ENCODE measurements around the gene EFNB2.

Gene EFNB2

DNA sequence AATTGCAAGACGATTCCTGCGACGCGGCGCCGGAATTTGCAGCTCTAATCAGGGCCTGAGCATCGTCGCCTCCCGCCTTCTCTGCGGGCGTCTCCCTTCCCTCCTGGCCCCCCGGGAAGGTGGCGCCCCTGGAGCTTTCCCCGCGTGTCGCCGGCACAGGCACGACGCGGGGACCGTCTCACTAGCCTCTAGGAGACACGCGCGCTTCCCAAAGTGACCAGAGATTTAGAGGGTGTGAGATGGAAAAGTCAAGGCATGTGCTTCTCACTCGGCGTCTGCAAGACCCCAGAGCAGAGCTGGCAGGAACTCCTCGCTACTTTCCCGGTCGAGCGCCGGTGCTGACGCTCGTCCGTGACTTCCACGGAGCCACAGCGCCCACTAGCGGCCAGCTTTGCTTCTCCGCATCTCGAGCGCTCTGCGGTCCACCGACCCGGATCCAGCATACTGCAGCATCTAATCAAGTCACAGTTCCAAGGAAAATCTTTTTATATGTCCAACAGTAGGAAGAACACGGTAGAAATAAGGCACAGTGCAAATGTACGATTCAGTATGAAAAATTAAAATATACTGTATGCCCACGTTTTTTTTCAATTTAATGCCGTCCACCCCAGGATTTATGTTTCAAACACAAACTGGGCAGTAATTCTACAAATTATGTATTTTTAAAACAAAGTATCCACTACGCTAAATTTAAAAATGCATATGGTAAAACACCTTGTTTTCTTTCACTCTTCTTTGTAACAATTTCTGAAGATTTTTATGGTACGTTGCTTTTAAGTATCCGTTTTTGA lies 977 bp upstream of the EFNB2 start (continued):
- TF ChIP-seq ZNF433 (tag by site-specific recombination; IDR thresholded peaks at IDR 0.05; ENCODE audit: low read depth) (no peak), ZNF670 (tag by site-specific recombination; IDR thresholded peaks at IDR 0.05; ENCODE audit: low read depth) (no peak), ZNF629 (tag by site-specific recombination; IDR thresholded peaks at IDR 0.05) (no peak; the same call in 1 of the 2 replicates), KLF9 (tag by site-specific recombination; IDR thresholded peaks at IDR 0.05; ENCODE audit: low read depth) (no peak), ZNF791 (tag by site-specific recombination; IDR thresholded peaks at IDR 0.05) (no peak), ZNF747 (tag by site-specific recombination; IDR thresholded peaks at IDR 0.05) (no peak), ZFP37 (tag by site-specific recombination; IDR thresholded peaks at IDR 0.05) (peak; percentile 68; the same call in 1 of the 2 replicates), ZNF350 (tag by site-specific recombination; IDR thresholded peaks at IDR 0.05) (no peak), ZNF624 (tag by site-specific recombination; IDR thresholded peaks at IDR 0.05) (no peak), ZNF169 (tag by site-specific recombination; IDR thresholded peaks at IDR 0.05) (no peak), BCL11B (tag by site-specific recombination; IDR thresholded peaks at IDR 0.05; ENCODE audit: low read depth) (no peak), ZNF23 (tag by site-specific recombination; IDR thresholded peaks at IDR 0.05; ENCODE audit: borderline replicate concordance) (no peak), ZBTB44 (tag by site-specific recombination; IDR thresholded peaks at IDR 0.05) (no peak), ZNF558 (tag by site-specific recombination; IDR thresholded peaks at IDR 0.05) (no peak), ZNF571 (tag by site-specific recombination; IDR thresholded peaks at IDR 0.05) (no peak), OVOL3 (tag by site-specific recombination; IDR thresholded peaks at IDR 0.05) (no peak), ZNF26 (tag by site-specific recombination; IDR thresholded peaks at IDR 0.05) (no peak), ZNF510 (tag by site-specific recombination; IDR thresholded peaks at IDR 0.05; ENCODE audit: insufficient replicate concordance) (no peak), ZNF677 (tag by site-specific recombination; IDR thresholded peaks at IDR 0.05) (no peak), INSM2 (tag by site-specific recombination; IDR thresholded peaks at IDR 0.05) (no peak), ZNF274 (IDR thresholded peaks at IDR 0.05; ENCODE audit: low read length) (no peak), ZNF274 (tag by site-specific recombination; IDR thresholded peaks at IDR 0.05; ENCODE audit: borderline replicate concordance) (no peak), ZNF561 (tag by site-specific recombination; IDR thresholded peaks at IDR 0.05; ENCODE audit: borderline replicate concordance) (0 out of 2 replicates have a peak, but pooled peaks have one; percentile 29), PRDM6 (tag by site-specific recombination; IDR thresholded peaks at IDR 0.05) (no peak)
- TF ChIP-seq, protein P1, sequence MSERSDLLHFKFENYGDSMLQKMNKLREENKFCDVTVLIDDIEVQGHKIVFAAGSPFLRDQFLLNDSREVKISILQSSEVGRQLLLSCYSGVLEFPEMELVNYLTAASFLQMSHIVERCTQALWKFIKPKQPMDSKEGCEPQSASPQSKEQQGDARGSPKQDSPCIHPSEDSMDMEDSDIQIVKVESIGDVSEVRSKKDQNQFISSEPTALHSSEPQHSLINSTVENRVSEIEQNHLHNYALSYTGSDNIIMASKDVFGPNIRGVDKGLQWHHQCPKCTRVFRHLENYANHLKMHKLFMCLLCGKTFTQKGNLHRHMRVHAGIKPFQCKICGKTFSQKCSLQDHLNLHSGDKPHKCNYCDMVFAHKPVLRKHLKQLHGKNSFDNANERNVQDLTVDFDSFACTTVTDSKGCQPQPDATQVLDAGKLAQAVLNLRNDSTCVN (tag by site-specific recombination; optimal IDR thresholded peaks at IDR 0.05), result peak; percentile 81
- TF ChIP-seq, protein P2, sequence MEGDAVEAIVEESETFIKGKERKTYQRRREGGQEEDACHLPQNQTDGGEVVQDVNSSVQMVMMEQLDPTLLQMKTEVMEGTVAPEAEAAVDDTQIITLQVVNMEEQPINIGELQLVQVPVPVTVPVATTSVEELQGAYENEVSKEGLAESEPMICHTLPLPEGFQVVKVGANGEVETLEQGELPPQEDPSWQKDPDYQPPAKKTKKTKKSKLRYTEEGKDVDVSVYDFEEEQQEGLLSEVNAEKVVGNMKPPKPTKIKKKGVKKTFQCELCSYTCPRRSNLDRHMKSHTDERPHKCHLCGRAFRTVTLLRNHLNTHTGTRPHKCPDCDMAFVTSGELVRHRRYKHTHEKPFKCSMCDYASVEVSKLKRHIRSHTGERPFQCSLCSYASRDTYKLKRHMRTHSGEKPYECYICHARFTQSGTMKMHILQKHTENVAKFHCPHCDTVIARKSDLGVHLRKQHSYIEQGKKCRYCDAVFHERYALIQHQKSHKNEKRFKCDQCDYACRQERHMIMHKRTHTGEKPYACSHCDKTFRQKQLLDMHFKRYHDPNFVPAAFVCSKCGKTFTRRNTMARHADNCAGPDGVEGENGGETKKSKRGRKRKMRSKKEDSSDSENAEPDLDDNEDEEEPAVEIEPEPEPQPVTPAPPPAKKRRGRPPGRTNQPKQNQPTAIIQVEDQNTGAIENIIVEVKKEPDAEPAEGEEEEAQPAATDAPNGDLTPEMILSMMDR (tag by site-specific recombination; IDR thresholded peaks at IDR 0.05), result no peak
- TF ChIP-seq, protein P3, sequence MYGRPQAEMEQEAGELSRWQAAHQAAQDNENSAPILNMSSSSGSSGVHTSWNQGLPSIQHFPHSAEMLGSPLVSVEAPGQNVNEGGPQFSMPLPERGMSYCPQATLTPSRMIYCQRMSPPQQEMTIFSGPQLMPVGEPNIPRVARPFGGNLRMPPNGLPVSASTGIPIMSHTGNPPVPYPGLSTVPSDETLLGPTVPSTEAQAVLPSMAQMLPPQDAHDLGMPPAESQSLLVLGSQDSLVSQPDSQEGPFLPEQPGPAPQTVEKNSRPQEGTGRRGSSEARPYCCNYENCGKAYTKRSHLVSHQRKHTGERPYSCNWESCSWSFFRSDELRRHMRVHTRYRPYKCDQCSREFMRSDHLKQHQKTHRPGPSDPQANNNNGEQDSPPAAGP (tag by site-specific recombination; IDR thresholded peaks at IDR 0.05), result peak; percentile 36; the same call in 1 of the 2 replicates
